ENCODE measurements around the gene EVL.

GRCh38 chr14:100054316-100055075, 10.7 kb upstream of the EVL start:
- TF ChIP-seq CTCF (IDR thresholded peaks at IDR 0.05) (no peak), SMC3 (IDR thresholded peaks at IDR 0.05) (no peak), BCL3 (IDR thresholded peaks at IDR 0.05) (no peak), POLR2A (IDR thresholded peaks at IDR 0.05; ENCODE audit: low read length) (no peak), POLR2AphosphoS2 (conservative IDR thresholded peaks at IDR 0.05; ENCODE audit: low read length) (no peak), MAFK (IDR thresholded peaks at IDR 0.05; ENCODE audit: partially characterized antibody) (no peak), MAZ (IDR thresholded peaks at IDR 0.05; ENCODE audit: borderline replicate concordance, low read depth, low read length) (no peak), E2F6 (IDR thresholded peaks at IDR 0.05; ENCODE audit: borderline replicate concordance, low read depth) (no peak), RARB (CRISPR knock-in tag; IDR thresholded peaks at IDR 0.05) (no peak)
